Progenitor cell of endocrine pancreas (in vitro differentiated cells): ENCODE data around the gene VIT. TPM values are rescaled to one million over a fixed set of nuclear protein-coding genes. Genes with fewer than 3 reads are reported as not detected.

Experiments
- DNase-seq: peaks from one replicate; pipeline ENCODE4 v3.0.0; 2021; ENCODE audit warnings: low spot score; ENCODE audit not compliant: unreplicated experiment
- H3K27ac Mint-ChIP-seq: 2 replicates; pipeline ENCODE4 v1.8.0; 2021; ENCODE audit warnings: mild to moderate bottlenecking, moderate library complexity, mixed read lengths
- H3K27me3 Mint-ChIP-seq: 2 replicates; pipeline ENCODE4 v1.8.0; 2021; ENCODE audit warnings: mixed read lengths
- H3K36me3 Mint-ChIP-seq: 2 replicates; pipeline ENCODE4 v1.8.0; 2022; ENCODE audit warnings: mixed read lengths; ENCODE audit not compliant: insufficient read depth
- H3K4me1 Mint-ChIP-seq: 2 replicates; pipeline ENCODE4 v1.8.0; 2021; ENCODE audit warnings: low read depth, mixed read lengths
- H3K4me3 Mint-ChIP-seq: 2 replicates; pipeline ENCODE4 v1.8.0; 2021; ENCODE audit warnings: low read depth, mild to moderate bottlenecking, moderate library complexity, mixed read lengths
- H3K9me3 Mint-ChIP-seq: 2 replicates; pipeline ENCODE4 v1.8.0; 2021; ENCODE audit warnings: low read depth, mixed read lengths
- CTCF ChIP-seq: fragments of 200-600 bp; sonication (generic); IDR thresholded peaks from one replicate; pipeline ENCODE4 v1.5.0; 2021; ENCODE audit warnings: antibody characterized with exemption, mild to moderate bottlenecking; ENCODE audit not compliant: unreplicated experiment
- total RNA-seq: library from RNA; stranded (reverse); gene quantifications from 2 replicates; pipeline ENCODE4 v1.2.1, GENCODE V29; 2021

The VIT gene
- total RNA-seq, 1 donor from 2014 or later: not detected

- no peaks in the 10 kb centered on the region for H3K27me3 Mint-ChIP-seq
- no peak overlapping the region for H3K4me3 Mint-ChIP-seq
- no peaks in the 10 kb centered on the region for H3K4me1 Mint-ChIP-seq
- H3K36me3 Mint-ChIP-seq: peaks cover 36% of the 10 kb centered on the region
- peaks cover 15% of the 10 kb centered on the region for H3K9me3 Mint-ChIP-seq
- no peak overlapping the region for H3K27ac Mint-ChIP-seq
- no peak for DNase-seq
- TF ChIP-seq CTCF: no peak
Observed at GRCh38 chr2:36861896-36862295, 165.4 kb downstream of the VIT start.

Other genes with a start within 250 kb of the VIT start
- gene FEZ2, start 98.5 kb upstream of the VIT start, total RNA-seq: 28.7 and 36.1 TPM in 2 replicates